Panc1 (cell line): ENCODE results near the gene NR3C1.

Source experiments
- CTCF ChIP-seq: fragments of 450-650 bp; IDR thresholded peaks from 2 replicates; pipeline ENCODE4 v1.5.1; 2017; ENCODE audit warnings: mild to moderate bottlenecking
- TCF7L2 ChIP-seq: IDR thresholded peaks from 2 replicates; pipeline ENCODE4 v1.6.1; 2011; ENCODE audit warnings: mild to moderate bottlenecking, low read depth, low read length, inconsistent platforms

- TF ChIP-seq CTCF, result no peak
- TF ChIP-seq TCF7L2, result no peak
Measured at GRCh38 chr5:143334903-143335302, 68.6 kb downstream of the NR3C1 start.
